PC-9 (cell line): ENCODE measurements around the gene RGMB. TPM values are rescaled to one million over a fixed set of nuclear protein-coding genes. Genes with fewer than 3 reads are reported as not detected.

Experiments
- BruUV-seq: library from RNA; stranded (reverse); fragments of 400-500 nt; replicated peaks from 2 replicates; lab custom pipeline; 2021; lab: Mats Ljungman, UMichigan
- CTCF ChIA-PET: fragments of 300-600 bp; sonication (Branson Sonifier 250); formaldehyde crosslinking; loops from one replicate; lab custom pipeline; 2022; ENCODE audit warnings: antibody characterized with exemption; lab: Charles Lee
- POLR2A ChIA-PET: fragments of 300-600 bp; sonication (Branson Sonifier 250); formaldehyde crosslinking; loops from one replicate; lab custom pipeline; 2022; ENCODE audit warnings: antibody characterized with exemption; ENCODE audit not compliant: unreplicated experiment; lab: Charles Lee
- DNase-seq, 2 experiments: peaks; one replicate each; pipeline versions ENCODE4 v3.0.0 to v3.0.0-alpha.2; 2015 to 2022; ENCODE audit warnings: mixed read lengths in 1 of 2
- H2AFZ ChIP-seq: fragments of 200-600 bp; sonication (generic); 2 replicates; pipeline ENCODE4 v1.8.1; 2017; ENCODE audit warnings: antibody characterized with exemption
- H3F3A ChIP-seq: fragments of 200-600 bp; sonication (generic); 2 replicates; pipeline ENCODE4 v1.8.1; 2017; ENCODE audit warnings: antibody characterized with exemption, mild to moderate bottlenecking, low read depth; ENCODE audit not compliant: insufficient read depth
- H3K27ac ChIP-seq: fragments of 200-600 bp; sonication (generic); 2 replicates; pipeline ENCODE4 v1.6.1; 2016; ENCODE audit warnings: mixed run types
- H3K27me3 ChIP-seq: fragments of 200-600 bp; sonication (generic); 2 replicates; pipeline ENCODE4 v1.6.1; 2016; ENCODE audit warnings: low read depth, mixed run types; ENCODE audit not compliant: insufficient read depth
- H3K36me3 ChIP-seq: fragments of 200-600 bp; sonication (generic); 2 replicates; pipeline ENCODE4 v1.6.1; 2016; ENCODE audit warnings: low read depth, mixed run types
- H3K4me1 ChIP-seq: fragments of 200-600 bp; sonication (generic); replicated peaks from 2 replicates; pipeline ENCODE4 v1.6.1; 2016; ENCODE audit warnings: mixed run types; ENCODE audit not compliant: insufficient read depth
- H3K4me2 ChIP-seq: fragments of 200-600 bp; sonication (generic); 2 replicates; pipeline ENCODE4 v1.6.1; 2017; ENCODE audit warnings: mixed run types
- H3K4me3 ChIP-seq: fragments of 200-600 bp; sonication (generic); 2 replicates; pipeline ENCODE4 v1.6.1; 2016; ENCODE audit warnings: mixed run types
- H3K79me2 ChIP-seq: fragments of 200-600 bp; sonication (generic); 2 replicates; pipeline ENCODE4 v1.6.1; 2017; ENCODE audit warnings: low read depth, mixed run types
- H3K9me2 ChIP-seq: fragments of 200-600 bp; sonication (generic); 2 replicates; pipeline ENCODE4 v1.8.1; 2017; ENCODE audit warnings: mild to moderate bottlenecking; ENCODE audit not compliant: insufficient read depth
- H3K9me3 ChIP-seq: fragments of 200-600 bp; sonication (generic); 2 replicates; pipeline ENCODE4 v1.8.1; 2016; ENCODE audit warnings: low read depth; ENCODE audit not compliant: insufficient read depth
- H4K20me1 ChIP-seq: fragments of 200-600 bp; sonication (generic); 2 replicates; pipeline ENCODE4 v1.8.1; 2017; ENCODE audit not compliant: insufficient read depth
- EZH2 ChIP-seq: fragments of 200-600 bp; sonication (generic); IDR thresholded peaks from 2 replicates; pipeline ENCODE4 v1.8.0; 2017; ENCODE audit warnings: antibody characterized with exemption, low read depth
- intact Hi-C: fragments of 100-400 bp; cut with micrococcal nuclease; formaldehyde crosslinking; loops from one replicate; pipeline ENCODE4 v1.10.0; 2022; ENCODE audit not compliant: unreplicated experiment
- total RNA-seq: library from RNA; stranded (reverse); gene quantifications from 2 replicates; pipeline ENCODE4 v1.2.3, GENCODE V29; 2021
- TF ChIP-seq, protein P1 (sequence below): fragments of 200-600 bp; sonication (generic); conservative IDR thresholded peaks from 2 replicates; pipeline ENCODE4 v1.6.1; 2017; ENCODE audit warnings: mixed run types, antibody characterized with exemption, mild to moderate bottlenecking, moderate library complexity

Gene RGMB
- total RNA-seq, 1 experiment from 2014 or later = 14.6 TPM

DNA sequence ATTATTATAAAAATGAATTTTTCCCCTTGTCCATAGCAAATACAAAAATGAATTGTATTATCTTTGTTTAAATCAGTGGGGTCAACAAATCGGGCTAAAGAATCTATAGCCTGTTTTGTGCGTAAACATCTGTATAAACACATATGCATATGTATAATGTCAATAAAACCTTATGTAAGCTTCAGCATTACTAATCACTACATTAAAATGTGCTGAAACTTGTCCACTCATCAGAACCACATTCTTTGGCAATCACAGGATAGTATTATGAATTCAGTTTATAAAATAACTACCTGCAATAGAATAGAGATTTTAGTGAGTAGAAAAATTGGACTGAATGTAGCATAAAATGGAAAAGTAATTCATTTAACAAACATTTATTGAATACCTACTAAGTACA lies 30.6 kb downstream of the RGMB start:
- Histone ChIP-seq H3F3A (no peaks in the 10 kb centered on the region), H3K4me3 (no peak overlapping the region), H3K4me1 (no peaks in the 10 kb centered on the region), H3K9me2 (no peaks in the 10 kb centered on the region), H3K36me3 (no peaks in the 10 kb centered on the region), H3K9me3 (peaks cover 20% of the 10 kb centered on the region), H2AFZ (no peak overlapping the region), H4K20me1 (no peaks in the 10 kb centered on the region), H3K4me2 (no peak overlapping the region), H3K27ac (no peak overlapping the region), H3K27me3 (no peaks in the 10 kb centered on the region), H3K79me2 (no peaks in the 10 kb centered on the region)
- intact Hi-C loops = no loop called here
- ChIA-PET POLR2A (no interaction called here), CTCF (no interaction called here)
- DNase-seq = no peak
- no TSS peak for BruUV-seq
- TF ChIP-seq EZH2 = no peak
- TF ChIP-seq, protein P1, sequence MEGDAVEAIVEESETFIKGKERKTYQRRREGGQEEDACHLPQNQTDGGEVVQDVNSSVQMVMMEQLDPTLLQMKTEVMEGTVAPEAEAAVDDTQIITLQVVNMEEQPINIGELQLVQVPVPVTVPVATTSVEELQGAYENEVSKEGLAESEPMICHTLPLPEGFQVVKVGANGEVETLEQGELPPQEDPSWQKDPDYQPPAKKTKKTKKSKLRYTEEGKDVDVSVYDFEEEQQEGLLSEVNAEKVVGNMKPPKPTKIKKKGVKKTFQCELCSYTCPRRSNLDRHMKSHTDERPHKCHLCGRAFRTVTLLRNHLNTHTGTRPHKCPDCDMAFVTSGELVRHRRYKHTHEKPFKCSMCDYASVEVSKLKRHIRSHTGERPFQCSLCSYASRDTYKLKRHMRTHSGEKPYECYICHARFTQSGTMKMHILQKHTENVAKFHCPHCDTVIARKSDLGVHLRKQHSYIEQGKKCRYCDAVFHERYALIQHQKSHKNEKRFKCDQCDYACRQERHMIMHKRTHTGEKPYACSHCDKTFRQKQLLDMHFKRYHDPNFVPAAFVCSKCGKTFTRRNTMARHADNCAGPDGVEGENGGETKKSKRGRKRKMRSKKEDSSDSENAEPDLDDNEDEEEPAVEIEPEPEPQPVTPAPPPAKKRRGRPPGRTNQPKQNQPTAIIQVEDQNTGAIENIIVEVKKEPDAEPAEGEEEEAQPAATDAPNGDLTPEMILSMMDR = no peak

DNA sequence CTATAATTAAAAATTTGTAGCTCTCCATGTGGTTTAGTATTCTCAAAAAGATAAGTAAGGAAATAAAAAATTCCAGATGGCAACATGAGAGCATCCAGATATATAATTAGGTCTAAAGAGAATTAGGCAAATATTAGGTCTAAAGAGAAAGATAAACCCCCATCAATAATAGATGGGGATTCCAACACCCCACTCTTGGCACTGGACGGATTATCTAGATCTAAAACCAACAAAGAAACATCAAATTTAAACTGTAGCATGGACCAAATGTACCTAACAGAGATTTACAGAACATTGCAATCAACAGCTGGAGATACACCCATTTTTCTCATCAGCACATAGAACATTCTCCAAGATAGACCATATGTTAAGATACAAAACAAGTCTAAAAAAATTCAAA lies 31.6 kb downstream of the RGMB start:
- no peaks in the 10 kb centered on the region for H3K9me2 ChIP-seq
- H3K4me2 ChIP-seq = no peak overlapping the region
- H3K36me3 ChIP-seq = no peaks in the 10 kb centered on the region
- intact Hi-C loops = no loop called here
- no peaks in the 10 kb centered on the region for H4K20me1 ChIP-seq
- H3K9me3 ChIP-seq = peaks cover 20% of the 10 kb centered on the region
- no peaks in the 10 kb centered on the region for H3K79me2 ChIP-seq
- H3K4me1 ChIP-seq = no peaks in the 10 kb centered on the region
- no peak overlapping the region for H2AFZ ChIP-seq
- POLR2A ChIA-PET = no interaction called here
- H3K4me3 ChIP-seq = no peak overlapping the region
- no peak for TF ChIP-seq EZH2
- TF ChIP-seq, protein P1 = no peak
- H3F3A ChIP-seq = no peaks in the 10 kb centered on the region
- no peak for DNase-seq
- CTCF ChIA-PET = no interaction called here
- BruUV-seq = no TSS peak
- H3K27me3 ChIP-seq = no peaks in the 10 kb centered on the region
- no peak overlapping the region for H3K27ac ChIP-seq

DNA sequence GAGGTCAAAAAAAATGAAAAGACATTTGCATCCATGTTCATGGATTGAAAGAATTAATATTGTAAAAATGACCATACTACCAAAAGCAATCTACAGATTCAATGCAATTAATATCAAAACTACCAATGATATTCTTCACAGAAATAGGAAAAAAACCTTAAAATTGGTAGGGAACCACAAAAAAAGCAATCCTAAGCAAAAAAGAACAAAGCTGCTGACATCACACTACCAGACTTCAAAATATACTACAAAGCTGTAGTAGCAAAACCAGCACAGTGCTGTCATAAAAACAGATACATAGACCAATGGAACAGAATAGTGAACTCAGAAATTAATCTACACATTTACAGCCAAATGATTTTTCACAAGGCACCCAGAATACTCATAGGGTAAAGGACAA lies 34.3 kb downstream of the RGMB start:
- Histone ChIP-seq H4K20me1 (no peaks in the 10 kb centered on the region), H3K4me2 (no peak overlapping the region), H3K4me3 (no peak overlapping the region), H3K27me3 (no peaks in the 10 kb centered on the region), H3K4me1 (no peaks in the 10 kb centered on the region), H2AFZ (no peak overlapping the region), H3K36me3 (no peaks in the 10 kb centered on the region), H3F3A (no peaks in the 10 kb centered on the region), H3K9me2 (no peaks in the 10 kb centered on the region), H3K9me3 (peaks cover 20% of the 10 kb centered on the region), H3K27ac (no peak overlapping the region), H3K79me2 (no peaks in the 10 kb centered on the region)
- CTCF ChIA-PET = no interaction called here
- no peak for DNase-seq
- intact Hi-C loops = no loop called here
- TF ChIP-seq, protein P1 = no peak
- BruUV-seq = no TSS peak
- POLR2A ChIA-PET = no interaction called here
